HG03175 (cell line): ENCODE data around the gene ROBO2.
"Not testable (repeated sequence)": the region's sequence is repeated elsewhere in the genome, so short reads cannot be mapped to it uniquely, and the experiment has no call there.

Source experiments
- ATAC-seq: cut with Tn5 transposase; IDR thresholded peaks from one replicate; pipeline ENCODE4 v1.9.1; 2021; ENCODE audit warnings: mild to moderate bottlenecking, moderate library complexity; ENCODE audit not compliant: unreplicated experiment

The ROBO2 gene

GRCh38 chr3:77394046-77394445, 354.1 kb downstream of the ROBO2 start:
- ATAC-seq, result no peak

- ATAC-seq, result no peak
Measured at GRCh38 chr3:77404871-77405270, 365.0 kb downstream of the ROBO2 start.

GRCh38 chr3:77407441-77407840, 367.5 kb downstream of the ROBO2 start:
- no peak for ATAC-seq

- ATAC-seq, result not testable (repeated sequence)
Measured at GRCh38 chr3:77410334-77410733, 370.4 kb downstream of the ROBO2 start.

GRCh38 chr3:77411334-77411733, 371.4 kb downstream of the ROBO2 start:
- ATAC-seq, result no peak

- ATAC-seq, result no peak
Measured at GRCh38 chr3:77412021-77412438, 372.1 kb downstream of the ROBO2 start.

GRCh38 chr3:77412584-77412983, 372.7 kb downstream of the ROBO2 start:
- no peak for ATAC-seq

GRCh38 chr3:77414881-77415280, 375.0 kb downstream of the ROBO2 start:
- no peak for ATAC-seq

GRCh38 chr3:77420336-77420735, 380.4 kb downstream of the ROBO2 start:
- no peak for ATAC-seq

- no peak for ATAC-seq
Measured at GRCh38 chr3:77421916-77422315, 382.0 kb downstream of the ROBO2 start.

- no peak for ATAC-seq
Measured at GRCh38 chr3:77426531-77426930, 386.6 kb downstream of the ROBO2 start.

- ATAC-seq, result no peak
Measured at GRCh38 chr3:77427528-77427927, 387.6 kb downstream of the ROBO2 start.

- no peak for ATAC-seq
Measured at GRCh38 chr3:77436908-77437307, 397.0 kb downstream of the ROBO2 start.

GRCh38 chr3:77446084-77446483, 406.2 kb downstream of the ROBO2 start:
- no peak for ATAC-seq

- no peak for ATAC-seq
Measured at GRCh38 chr3:77446761-77447160, 406.9 kb downstream of the ROBO2 start.

- ATAC-seq, result no peak
Measured at GRCh38 chr3:77449459-77450350, 409.8 kb downstream of the ROBO2 start.

- no peak for ATAC-seq
Measured at GRCh38 chr3:77456431-77456830, 416.5 kb downstream of the ROBO2 start.

- no peak for ATAC-seq
Measured at GRCh38 chr3:77456906-77457305, 417.0 kb downstream of the ROBO2 start.

GRCh38 chr3:77459926-77460325, 420.0 kb downstream of the ROBO2 start:
- ATAC-seq, result no peak

- ATAC-seq, result no peak
Measured at GRCh38 chr3:77460326-77460725, 420.4 kb downstream of the ROBO2 start.

- no peak for ATAC-seq
Measured at GRCh38 chr3:77462951-77463350, 423.1 kb downstream of the ROBO2 start.

GRCh38 chr3:77464111-77464688, 424.3 kb downstream of the ROBO2 start:
- no peak for ATAC-seq
